Esophagus muscularis mucosa (tissue), 4 donors: ENCODE results near the gene INHBA. TPM values are rescaled to one million over a fixed set of nuclear protein-coding genes. Genes with fewer than 3 reads are reported as not detected.

Experiments used
- DNase-seq: peaks from one replicate; pipeline ENCODE4 v3.0.0-alpha.2; 2017; ENCODE audit errors: extremely low spot score
- H3K27ac ChIP-seq, 4 donors: fragments of 200-600 bp; sonication (generic); replicated peaks in 1 of 4; 1 replicate in 3 of 4; 2 replicates in 1 of 4; pipeline ENCODE4 v1.5.1; 2016 to 2019; ENCODE audit warnings: mild to moderate bottlenecking in 1 of 4
- H3K27me3 ChIP-seq, 4 donors: fragments of 200-600 bp; sonication (generic); one replicate each; pipeline versions ENCODE4 v1.5.1 to v1.6.0; 2016 to 2019
- H3K36me3 ChIP-seq, 4 donors: fragments of 200-600 bp; sonication (generic); one replicate each; pipeline ENCODE4 v1.5.1; 2016 to 2019
- H3K4me1 ChIP-seq, 4 donors: fragments of 200-600 bp; sonication (generic); one replicate each; pipeline ENCODE4 v1.5.1; 2016 to 2019
- H3K4me3 ChIP-seq, 4 donors: fragments of 200-600 bp; sonication (generic); 1 replicate in 2 of 4; 2 replicates in 2 of 4; pipeline ENCODE4 v1.5.1; 2016 to 2019; ENCODE audit warnings: mild to moderate bottlenecking in 4 of 4, moderate library complexity in 1 of 4
- H3K9me3 ChIP-seq, 4 donors: fragments of 200-600 bp; sonication (generic); 1 replicate in 3 of 4; 2 replicates in 1 of 4; pipeline ENCODE4 v1.5.1; 2016 to 2019
- EP300 ChIP-seq: sonication (generic); formaldehyde crosslinking; IDR thresholded peaks from one replicate; pipeline ENCODE4 v1.6.1; 2017; ENCODE audit warnings: antibody characterized with exemption
- POLR2A ChIP-seq: fragments of 450-650 bp; IDR thresholded peaks from one replicate; pipeline ENCODE4 v1.6.1; 2017; ENCODE audit warnings: antibody characterized with exemption, moderate library complexity, mild to moderate bottlenecking, low read depth
- POLR2AphosphoS5 ChIP-seq, 2 donors: sonication (generic); formaldehyde crosslinking; IDR thresholded peaks; one replicate each; pipeline ENCODE4 v1.6.1; 2017; ENCODE audit warnings: antibody characterized with exemption in 2 of 2
- WGBS: methylation state at CpG from one replicate; pipeline ENCODE4 v1.1.5; 2018; 5-methylcytosine and 5-hydroxymethylcytosine counted together
- intact Hi-C: fragments of 100-400 bp; cut with DNase I; formaldehyde crosslinking; loops from one replicate; pipeline ENCODE4 v1.15.1; 2023
- total RNA-seq, 4 donors: library from RNA; depleted of rRNA; stranded (reverse); fragments of >200 nt; gene quantifications; one replicate each; pipeline versions ENCODE4 v1.1.0 to v1.2.1, GENCODE V29; 2016
- TF ChIP-seq, protein P1 (sequence below), 3 experiments: fragments of 200-600 bp in 2 of 3; fragments of 450-650 bp in 1 of 3; sonication (generic) in 2 of 3; IDR thresholded peaks; one replicate each; pipeline ENCODE4 v1.5.1; 2017 to 2019; ENCODE audit warnings: antibody characterized with exemption in 3 of 3, mild to moderate bottlenecking in 2 of 3, moderate library complexity in 1 of 3

The INHBA gene
- total RNA-seq, 4 donors from 2014 or later: 19.2 to 38.6 (median 32.9) TPM

DNA sequence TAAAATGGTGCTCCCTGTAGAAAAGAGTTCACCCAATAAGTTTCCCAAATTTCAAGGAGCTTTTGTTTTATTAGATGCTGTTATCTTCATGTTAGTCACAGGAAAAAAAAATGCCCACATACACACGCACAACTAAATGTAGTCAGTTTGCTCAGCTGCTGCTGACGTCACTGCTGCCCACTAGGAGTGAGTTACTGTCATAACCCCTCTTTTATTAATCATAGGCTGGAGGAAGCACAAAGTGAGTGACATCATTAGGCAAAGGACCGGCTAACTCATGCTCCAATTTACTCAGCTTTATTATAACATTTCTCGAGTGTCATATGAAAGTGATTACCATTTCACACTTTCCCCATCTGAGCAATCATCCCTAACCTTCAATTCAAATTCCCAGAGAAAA, 6.7 kb upstream of the INHBA start:
- TF ChIP-seq EP300: no peak
- no peak for TF ChIP-seq POLR2A
- no peak for TF ChIP-seq POLR2AphosphoS5 (IDR thresholded peaks at IDR 0.05)
- TF ChIP-seq, protein P1, sequence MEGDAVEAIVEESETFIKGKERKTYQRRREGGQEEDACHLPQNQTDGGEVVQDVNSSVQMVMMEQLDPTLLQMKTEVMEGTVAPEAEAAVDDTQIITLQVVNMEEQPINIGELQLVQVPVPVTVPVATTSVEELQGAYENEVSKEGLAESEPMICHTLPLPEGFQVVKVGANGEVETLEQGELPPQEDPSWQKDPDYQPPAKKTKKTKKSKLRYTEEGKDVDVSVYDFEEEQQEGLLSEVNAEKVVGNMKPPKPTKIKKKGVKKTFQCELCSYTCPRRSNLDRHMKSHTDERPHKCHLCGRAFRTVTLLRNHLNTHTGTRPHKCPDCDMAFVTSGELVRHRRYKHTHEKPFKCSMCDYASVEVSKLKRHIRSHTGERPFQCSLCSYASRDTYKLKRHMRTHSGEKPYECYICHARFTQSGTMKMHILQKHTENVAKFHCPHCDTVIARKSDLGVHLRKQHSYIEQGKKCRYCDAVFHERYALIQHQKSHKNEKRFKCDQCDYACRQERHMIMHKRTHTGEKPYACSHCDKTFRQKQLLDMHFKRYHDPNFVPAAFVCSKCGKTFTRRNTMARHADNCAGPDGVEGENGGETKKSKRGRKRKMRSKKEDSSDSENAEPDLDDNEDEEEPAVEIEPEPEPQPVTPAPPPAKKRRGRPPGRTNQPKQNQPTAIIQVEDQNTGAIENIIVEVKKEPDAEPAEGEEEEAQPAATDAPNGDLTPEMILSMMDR (IDR thresholded peaks at IDR 0.05): no peak
- Histone ChIP-seq H3K36me3 (no peaks in the 10 kb centered on the region), H3K27me3 (no peaks in the 10 kb centered on the region), H3K27ac (no peak overlapping the region), H3K9me3 (no peaks in the 10 kb centered on the region), H3K4me3 (no peak overlapping the region), H3K4me1 (peaks cover 12 to 25% (median 23%) of the 10 kb centered on the region in 4 donors)
- 63% methylated on average over 4 of the region's 4 CpGs for WGBS
- DNase-seq: no peak
- intact Hi-C loops: loop anchor here (5.0 to 10.0 kb wide), 2 partner anchors 1377 to 1485 kb away; no protein-coding TSS in a partner anchor

DNA sequence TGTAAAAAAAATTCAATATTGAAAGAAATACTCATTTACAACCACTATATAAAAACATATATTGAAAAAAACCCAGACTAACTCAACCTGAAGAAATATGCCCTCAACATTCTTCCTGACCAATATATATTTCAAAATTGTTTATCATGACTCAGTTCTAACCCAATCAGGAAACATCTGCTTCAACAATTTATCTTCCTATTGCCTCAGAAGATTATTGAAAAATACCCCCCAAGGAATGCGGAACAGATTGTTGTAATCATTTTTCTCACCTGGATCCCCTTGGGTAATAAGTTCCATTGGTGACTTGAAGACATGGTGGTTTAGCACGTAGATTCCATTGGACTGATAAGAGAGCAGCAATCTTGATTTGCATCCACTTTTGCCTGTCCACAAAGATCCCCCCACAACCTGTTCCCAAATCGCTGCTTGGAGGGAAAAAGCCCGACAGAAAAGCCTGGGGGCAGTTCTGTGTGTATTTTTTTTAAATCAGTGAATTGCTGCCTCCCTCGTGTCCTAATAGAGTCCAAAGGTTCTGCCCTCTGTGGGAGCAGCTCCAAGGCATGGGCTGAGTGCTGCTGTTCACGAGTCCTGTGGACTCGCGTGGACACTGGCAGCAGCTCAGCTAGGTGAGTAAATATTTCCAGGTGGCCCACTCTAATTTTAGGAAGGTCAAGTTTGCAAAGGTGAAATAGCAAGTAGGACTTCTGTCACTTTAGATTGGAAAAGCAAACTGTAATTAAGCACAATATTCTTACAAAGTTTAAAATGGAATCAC, 5.9 kb upstream of the INHBA start:
- H3K27me3 ChIP-seq: no peaks in the 10 kb centered on the region
- WGBS: 81% methylated on average over 8 of the region's 8 CpGs
- H3K4me3 ChIP-seq: no peak overlapping the region
- H3K36me3 ChIP-seq: no peaks in the 10 kb centered on the region
- TF ChIP-seq POLR2A (no peak), POLR2AphosphoS5 (IDR thresholded peaks at IDR 0.05) (no peak), EP300 (no peak)
- TF ChIP-seq, protein P1 (IDR thresholded peaks at IDR 0.05): no peak
- intact Hi-C loops: loop anchor here (5.0 to 10.0 kb wide), 2 partner anchors 1376 to 1484 kb away; no protein-coding TSS in a partner anchor
- peaks cover 13 to 34% (median 32%) of the 10 kb centered on the region in 4 donors for H3K4me1 ChIP-seq
- DNase-seq: no peak
- H3K9me3 ChIP-seq: no peaks in the 10 kb centered on the region
- no peak overlapping the region for H3K27ac ChIP-seq

DNA sequence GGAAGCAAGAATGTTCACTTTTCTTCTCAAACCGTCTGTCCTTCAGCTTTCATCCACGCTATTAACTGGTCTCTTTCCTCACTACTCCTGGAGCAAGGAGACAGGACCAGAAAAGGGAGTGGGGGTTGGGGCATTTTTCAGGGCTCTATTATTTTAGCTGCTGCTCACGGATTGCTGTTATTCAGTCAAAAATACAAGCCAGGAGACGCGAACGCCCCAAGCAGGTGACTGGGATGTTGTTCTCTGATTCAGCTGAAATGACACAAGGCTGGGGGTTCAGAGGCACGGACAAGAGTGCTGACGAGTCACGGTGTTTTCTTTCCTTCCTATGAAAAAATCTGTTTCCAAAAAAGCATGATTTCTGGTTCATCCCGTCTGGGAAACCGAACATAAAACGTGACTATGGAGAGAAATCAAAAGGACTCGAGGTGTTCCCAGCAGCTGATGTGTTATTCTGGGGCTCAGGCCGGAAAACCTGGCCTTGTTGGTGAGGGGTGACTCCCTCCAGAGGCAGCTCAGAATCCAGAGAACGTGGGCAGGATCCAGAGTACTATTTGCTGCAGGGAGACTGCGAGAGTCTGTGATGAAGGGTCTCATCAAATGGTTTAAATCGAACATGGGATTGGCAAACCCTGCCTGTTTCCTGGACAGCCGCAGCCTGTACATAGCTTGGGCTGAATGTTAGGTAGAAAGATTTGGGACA, 3.5 kb upstream of the INHBA start:
- no peaks in the 10 kb centered on the region for H3K36me3 ChIP-seq
- peak; percentile 29 for DNase-seq
- 71% methylated on average over 18 of the region's 18 CpGs for WGBS
- H3K4me1 ChIP-seq: peaks cover 13 to 56% (median 51%) of the 10 kb centered on the region in 4 donors
- intact Hi-C loops: loop anchor here (5.0 to 10.0 kb wide), 2 partner anchors 1374 to 1482 kb away; no protein-coding TSS in a partner anchor
- H3K9me3 ChIP-seq: no peaks in the 10 kb centered on the region
- TF ChIP-seq POLR2AphosphoS5 (IDR thresholded peaks at IDR 0.05): no peak
- TF ChIP-seq, protein P1 (IDR thresholded peaks at IDR 0.05): peak in 1 of 3 experiments; percentile 7
- no peaks in the 10 kb centered on the region for H3K27me3 ChIP-seq
- H3K4me3 ChIP-seq: peak overlapping the region; percentile 56 to 66 (median 58)
- H3K27ac ChIP-seq: peak overlapping the region; percentile 83 to 94 (median 88)

- DNase-seq: peak; percentile 95
- Histone ChIP-seq H3K9me3 (no peaks in the 10 kb centered on the region), H3K27me3 (no peaks in the 10 kb centered on the region), H3K27ac (peak overlapping the region; percentile 83 to 94 (median 88)), H3K4me1 (peaks cover 19 to 62% (median 59%) of the 10 kb centered on the region in 4 donors), H3K36me3 (no peaks in the 10 kb centered on the region), H3K4me3 (peak overlapping the region; percentile 56 to 66 (median 58))
- TF ChIP-seq POLR2A (no peak), POLR2AphosphoS5 (IDR thresholded peaks at IDR 0.05) (peak; percentile 46 to 50)
- TF ChIP-seq, protein P1 (IDR thresholded peaks at IDR 0.05): peak; percentile 69 to 74 (median 73)
- WGBS: 4% methylated on average over 31 of the region's 42 CpGs
- intact Hi-C loops: loop anchor here (2.0 to 10.0 kb wide), 3 partner anchors 943 to 1481 kb away; no protein-coding TSS in a partner anchor
Observed at GRCh38 chr7:41705109-41705901, 2.4 kb upstream of the INHBA start.
